HEK293 (cell line): ENCODE results near the gene BTBD2.

ENCODE experiments used
- CTCF ChIA-PET: fragments of 350-600 bp; formaldehyde crosslinking; extraction: SDS; loops from one replicate; lab custom pipeline; 2021; ENCODE audit warnings: antibody characterized with exemption; lab: Yijun Ruan, JAX
- POLR2A ChIA-PET: fragments of 300-600 bp; formaldehyde crosslinking; extraction: SDS; loops from one replicate; lab custom pipeline; 2020; ENCODE audit warnings: antibody characterized with exemption, inconsistent platforms; lab: Yijun Ruan, JAX
- H3K27ac ChIP-seq: fragments of 200-500 bp; sonication (Bioruptor generic); 2 replicates; pipeline ENCODE4 v1.5.1; 2014; ENCODE audit warnings: low read depth, low read length, control low read depth, inconsistent platforms; ENCODE audit errors: extremely low read depth
- H3K36me3 ChIP-seq, 2 experiments: fragments of 200-500 bp in 1 of 2; sonication (Bioruptor generic) in 1 of 2; 1 replicate in 1 of 2; 2 replicates in 1 of 2; pipeline ENCODE4 v1.5.1; 2014 to 2017; ENCODE audit warnings: inconsistent platforms in 2 of 2, low read length in 2 of 2; ENCODE audit not compliant: control insufficient read depth in 2 of 2, insufficient read depth in 1 of 2
- H3K4me1 ChIP-seq: fragments of 200-500 bp; sonication (Bioruptor generic); 2 replicates; pipeline ENCODE4 v1.5.1; 2014; ENCODE audit warnings: mild to moderate bottlenecking, low read length, inconsistent platforms; ENCODE audit not compliant: control insufficient read depth, insufficient read depth
- H3K4me3 ChIP-seq: 2 replicates; pipeline ENCODE4 v1.5.1; 2011; ENCODE audit warnings: low read depth, mild to moderate bottlenecking, control low read depth, low read length, moderate library complexity
- H3K9me3 ChIP-seq: fragments of 200-500 bp; sonication (Bioruptor generic); 2 replicates; pipeline ENCODE4 v1.5.1; 2014; ENCODE audit warnings: low read depth, low read length, inconsistent platforms; ENCODE audit not compliant: control insufficient read depth, insufficient read depth
- IKZF3 ChIP-seq: fragments of 450-650 bp; IDR thresholded peaks from 2 replicates; pipeline ENCODE4 v1.5.0; 2018; ENCODE audit warnings: missing biosample characterization, mild to moderate bottlenecking, missing genetic modification characterization, moderate library complexity
- KLF17 ChIP-seq: fragments of 450-650 bp; formaldehyde crosslinking; IDR thresholded peaks from 2 replicates; pipeline ENCODE4 v1.5.1; 2016; ENCODE audit warnings: missing biosample characterization, missing genetic modification characterization
- KLF9 ChIP-seq: fragments of 450-650 bp; formaldehyde crosslinking; IDR thresholded peaks from 2 replicates; pipeline ENCODE4 v1.5.1; 2016; ENCODE audit warnings: missing biosample characterization, missing genetic modification characterization, low read depth
- ZBTB17 ChIP-seq: fragments of 450-650 bp; formaldehyde crosslinking; IDR thresholded peaks from 2 replicates; pipeline ENCODE4 v1.5.1; 2016; ENCODE audit warnings: missing biosample characterization, missing genetic modification characterization
- ZFP37 ChIP-seq: fragments of 450-650 bp; formaldehyde crosslinking; IDR thresholded peaks from 2 replicates; pipeline ENCODE4 v1.5.1; 2016; ENCODE audit warnings: missing biosample characterization, missing genetic modification characterization
- ZFP69B ChIP-seq: fragments of 450-650 bp; formaldehyde crosslinking; IDR thresholded peaks from 2 replicates; pipeline ENCODE4 v1.5.1; 2016; ENCODE audit warnings: missing biosample characterization, missing genetic modification characterization
- ZNF121 ChIP-seq: fragments of 450-650 bp; formaldehyde crosslinking; IDR thresholded peaks from 2 replicates; pipeline ENCODE4 v1.5.1; 2016; ENCODE audit warnings: missing biosample characterization, missing genetic modification characterization
- ZNF24 ChIP-seq: fragments of 450-650 bp; formaldehyde crosslinking; IDR thresholded peaks from 2 replicates; pipeline ENCODE4 v1.5.1; 2016; ENCODE audit warnings: missing biosample characterization, missing genetic modification characterization
- ZNF354C ChIP-seq: fragments of 450-650 bp; formaldehyde crosslinking; IDR thresholded peaks from 2 replicates; pipeline ENCODE4 v1.5.1; 2016; ENCODE audit warnings: missing biosample characterization, missing genetic modification characterization, low read depth, borderline replicate concordance
- ZNF510 ChIP-seq: fragments of 450-650 bp; formaldehyde crosslinking; IDR thresholded peaks from 2 replicates; pipeline ENCODE4 v1.5.1; 2018; ENCODE audit warnings: mild to moderate bottlenecking, missing genetic modification characterization, missing biosample characterization; ENCODE audit not compliant: insufficient replicate concordance
- ZNF600 ChIP-seq: fragments of 450-650 bp; formaldehyde crosslinking; IDR thresholded peaks from 2 replicates; pipeline ENCODE4 v1.5.1; 2016; ENCODE audit warnings: missing biosample characterization, missing genetic modification characterization
- TF ChIP-seq, protein P1 (sequence below): fragments of 450-650 bp; formaldehyde crosslinking; IDR thresholded peaks from 2 replicates; pipeline ENCODE4 v1.5.1; 2017; ENCODE audit warnings: missing biosample characterization, mild to moderate bottlenecking, missing genetic modification characterization, moderate library complexity
- TF ChIP-seq, protein P2 (sequence below): fragments of 450-650 bp; formaldehyde crosslinking; IDR thresholded peaks from 2 replicates; pipeline ENCODE4 v1.5.1; 2016; ENCODE audit warnings: missing biosample characterization, missing genetic modification characterization
- TF ChIP-seq, protein P3 (sequence below): fragments of 450-650 bp; formaldehyde crosslinking; IDR thresholded peaks from 2 replicates; pipeline ENCODE4 v1.5.1; 2016; ENCODE audit warnings: missing biosample characterization, missing genetic modification characterization
- TF ChIP-seq, protein P4 (sequence below): fragments of 450-650 bp; formaldehyde crosslinking; conservative IDR thresholded peaks from 2 replicates; pipeline ENCODE4 v1.5.1; 2016; ENCODE audit warnings: low read depth, missing biosample characterization, missing genetic modification characterization

The BTBD2 gene

GRCh38 chr19:1985588-1986356 is 29.7 kb downstream of the BTBD2 start:
- CTCF ChIA-PET = no interaction called here

GRCh38 chr19:1984357-1984756 is 31.2 kb downstream of the BTBD2 start:
- ChIA-PET POLR2A (no interaction called here), CTCF (no interaction called here)
- H3K4me1 ChIP-seq = no peaks in the 10 kb centered on the region
- TF ChIP-seq KLF17 (tag by site-specific recombination) = no peak
- TF ChIP-seq ZFP37 (tag by site-specific recombination) = no peak
- peak; percentile 80; the same call in 1 of the 2 replicates for TF ChIP-seq ZNF600
- TF ChIP-seq ZNF121 (tag by site-specific recombination) = peak; percentile 98
- H3K9me3 ChIP-seq = no peaks in the 10 kb centered on the region
- H3K27ac ChIP-seq = no peak overlapping the region
- peaks cover 21 to 71% of the 10 kb centered on the region in 2 experiments; a peak in 2 of 3 replicates for H3K36me3 ChIP-seq
- no peak overlapping the region for H3K4me3 ChIP-seq

More at GRCh38 chr19:1985588-1986356, 29.7 kb downstream of the BTBD2 start:
- H3K4me1 ChIP-seq = no peaks in the 10 kb centered on the region
- H3K9me3 ChIP-seq = no peaks in the 10 kb centered on the region
- H3K4me3 ChIP-seq = no peak overlapping the region
- POLR2A ChIA-PET = no interaction called here
- H3K27ac ChIP-seq = no peak overlapping the region
- peak; percentile 77; the same call in 1 of the 2 replicates for TF ChIP-seq ZFP69B (tag by site-specific recombination)
- TF ChIP-seq, protein P1, sequence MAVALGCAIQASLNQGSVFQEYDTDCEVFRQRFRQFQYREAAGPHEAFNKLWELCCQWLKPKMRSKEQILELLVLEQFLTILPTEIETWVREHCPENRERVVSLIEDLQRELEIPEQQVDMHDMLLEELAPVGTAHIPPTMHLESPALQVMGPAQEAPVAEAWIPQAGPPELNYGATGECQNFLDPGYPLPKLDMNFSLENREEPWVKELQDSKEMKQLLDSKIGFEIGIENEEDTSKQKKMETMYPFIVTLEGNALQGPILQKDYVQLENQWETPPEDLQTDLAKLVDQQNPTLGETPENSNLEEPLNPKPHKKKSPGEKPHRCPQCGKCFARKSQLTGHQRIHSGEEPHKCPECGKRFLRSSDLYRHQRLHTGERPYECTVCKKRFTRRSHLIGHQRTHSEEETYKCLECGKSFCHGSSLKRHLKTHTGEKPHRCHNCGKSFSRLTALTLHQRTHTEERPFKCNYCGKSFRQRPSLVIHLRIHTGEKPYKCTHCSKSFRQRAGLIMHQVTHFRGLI (tag by site-specific recombination) = peak; percentile 80
- no peak for TF ChIP-seq ZNF510
- no peak for TF ChIP-seq KLF9 (tag by site-specific recombination)
- TF ChIP-seq, protein P2, sequence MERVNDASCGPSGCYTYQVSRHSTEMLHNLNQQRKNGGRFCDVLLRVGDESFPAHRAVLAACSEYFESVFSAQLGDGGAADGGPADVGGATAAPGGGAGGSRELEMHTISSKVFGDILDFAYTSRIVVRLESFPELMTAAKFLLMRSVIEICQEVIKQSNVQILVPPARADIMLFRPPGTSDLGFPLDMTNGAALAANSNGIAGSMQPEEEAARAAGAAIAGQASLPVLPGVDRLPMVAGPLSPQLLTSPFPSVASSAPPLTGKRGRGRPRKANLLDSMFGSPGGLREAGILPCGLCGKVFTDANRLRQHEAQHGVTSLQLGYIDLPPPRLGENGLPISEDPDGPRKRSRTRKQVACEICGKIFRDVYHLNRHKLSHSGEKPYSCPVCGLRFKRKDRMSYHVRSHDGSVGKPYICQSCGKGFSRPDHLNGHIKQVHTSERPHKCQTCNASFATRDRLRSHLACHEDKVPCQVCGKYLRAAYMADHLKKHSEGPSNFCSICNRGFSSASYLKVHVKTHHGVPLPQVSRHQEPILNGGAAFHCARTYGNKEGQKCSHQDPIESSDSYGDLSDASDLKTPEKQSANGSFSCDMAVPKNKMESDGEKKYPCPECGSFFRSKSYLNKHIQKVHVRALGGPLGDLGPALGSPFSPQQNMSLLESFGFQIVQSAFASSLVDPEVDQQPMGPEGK (tag by site-specific recombination) = 0 out of 2 replicates have a peak, but pooled peaks have one; percentile 40
- no peak for TF ChIP-seq IKZF3 (tag by site-specific recombination)
- TF ChIP-seq ZBTB17 (tag by site-specific recombination) = no peak
- TF ChIP-seq, protein P3, sequence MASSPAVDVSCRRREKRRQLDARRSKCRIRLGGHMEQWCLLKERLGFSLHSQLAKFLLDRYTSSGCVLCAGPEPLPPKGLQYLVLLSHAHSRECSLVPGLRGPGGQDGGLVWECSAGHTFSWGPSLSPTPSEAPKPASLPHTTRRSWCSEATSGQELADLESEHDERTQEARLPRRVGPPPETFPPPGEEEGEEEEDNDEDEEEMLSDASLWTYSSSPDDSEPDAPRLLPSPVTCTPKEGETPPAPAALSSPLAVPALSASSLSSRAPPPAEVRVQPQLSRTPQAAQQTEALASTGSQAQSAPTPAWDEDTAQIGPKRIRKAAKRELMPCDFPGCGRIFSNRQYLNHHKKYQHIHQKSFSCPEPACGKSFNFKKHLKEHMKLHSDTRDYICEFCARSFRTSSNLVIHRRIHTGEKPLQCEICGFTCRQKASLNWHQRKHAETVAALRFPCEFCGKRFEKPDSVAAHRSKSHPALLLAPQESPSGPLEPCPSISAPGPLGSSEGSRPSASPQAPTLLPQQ = peak; percentile 70
- TF ChIP-seq, all 188 proteins: peak for 4
- H3K36me3 ChIP-seq = peaks cover 21 to 72% of the 10 kb centered on the region in 2 experiments; a peak in 2 of 3 replicates

DNA sequence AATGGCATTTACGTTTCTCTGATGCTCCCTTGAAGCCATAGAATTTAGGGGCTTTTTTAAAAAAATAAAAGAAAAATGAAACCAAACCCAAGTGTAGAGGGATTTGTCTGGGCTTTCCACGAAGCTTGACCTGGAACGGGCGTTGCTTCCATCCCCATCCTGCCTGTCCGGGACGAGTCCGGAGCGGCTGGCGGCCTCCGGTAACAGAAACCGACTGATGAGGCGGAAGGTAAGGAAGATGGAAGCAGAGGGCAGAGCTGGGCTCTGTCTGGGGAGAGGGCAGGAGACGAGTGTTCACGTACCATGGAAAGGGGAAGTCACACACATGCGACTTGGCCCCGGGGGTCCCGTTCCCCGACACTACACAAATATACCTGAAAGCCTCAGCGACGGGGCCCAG is 34.3 kb downstream of the BTBD2 start:
- ChIA-PET POLR2A (no interaction called here), CTCF (no interaction called here)
- no peak overlapping the region for H3K27ac ChIP-seq
- H3K36me3 ChIP-seq = peaks cover 12 to 57% of the 10 kb centered on the region in 2 experiments; a peak in 2 of 3 replicates
- no peaks in the 10 kb centered on the region for H3K9me3 ChIP-seq
- H3K4me3 ChIP-seq = no peak overlapping the region
- H3K4me1 ChIP-seq = no peaks in the 10 kb centered on the region
- TF ChIP-seq, protein P4, sequence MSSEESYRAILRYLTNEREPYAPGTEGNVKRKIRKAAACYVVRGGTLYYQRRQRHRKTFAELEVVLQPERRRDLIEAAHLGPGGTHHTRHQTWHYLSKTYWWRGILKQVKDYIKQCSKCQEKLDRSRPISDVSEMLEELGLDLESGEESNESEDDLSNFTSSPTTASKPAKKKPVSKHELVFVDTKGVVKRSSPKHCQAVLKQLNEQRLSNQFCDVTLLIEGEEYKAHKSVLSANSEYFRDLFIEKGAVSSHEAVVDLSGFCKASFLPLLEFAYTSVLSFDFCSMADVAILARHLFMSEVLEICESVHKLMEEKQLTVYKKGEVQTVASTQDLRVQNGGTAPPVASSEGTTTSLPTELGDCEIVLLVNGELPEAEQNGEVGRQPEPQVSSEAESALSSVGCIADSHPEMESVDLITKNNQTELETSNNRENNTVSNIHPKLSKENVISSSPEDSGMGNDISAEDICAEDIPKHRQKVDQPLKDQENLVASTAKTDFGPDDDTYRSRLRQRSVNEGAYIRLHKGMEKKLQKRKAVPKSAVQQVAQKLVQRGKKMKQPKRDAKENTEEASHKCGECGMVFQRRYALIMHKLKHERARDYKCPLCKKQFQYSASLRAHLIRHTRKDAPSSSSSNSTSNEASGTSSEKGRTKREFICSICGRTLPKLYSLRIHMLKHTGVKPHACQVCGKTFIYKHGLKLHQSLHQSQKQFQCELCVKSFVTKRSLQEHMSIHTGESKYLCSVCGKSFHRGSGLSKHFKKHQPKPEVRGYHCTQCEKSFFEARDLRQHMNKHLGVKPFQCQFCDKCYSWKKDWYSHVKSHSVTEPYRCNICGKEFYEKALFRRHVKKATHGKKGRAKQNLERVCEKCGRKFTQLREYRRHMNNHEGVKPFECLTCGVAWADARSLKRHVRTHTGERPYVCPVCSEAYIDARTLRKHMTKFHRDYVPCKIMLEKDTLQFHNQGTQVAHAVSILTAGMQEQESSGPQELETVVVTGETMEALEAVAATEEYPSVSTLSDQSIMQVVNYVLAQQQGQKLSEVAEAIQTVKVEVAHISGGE (tag by site-specific recombination) = no peak
- TF ChIP-seq ZNF24 (tag by site-specific recombination) (no peak), ZNF600 (peak; percentile 72), ZNF354C (tag by site-specific recombination) (no peak)
